ENCODE data around the gene FURIN.

DNA sequence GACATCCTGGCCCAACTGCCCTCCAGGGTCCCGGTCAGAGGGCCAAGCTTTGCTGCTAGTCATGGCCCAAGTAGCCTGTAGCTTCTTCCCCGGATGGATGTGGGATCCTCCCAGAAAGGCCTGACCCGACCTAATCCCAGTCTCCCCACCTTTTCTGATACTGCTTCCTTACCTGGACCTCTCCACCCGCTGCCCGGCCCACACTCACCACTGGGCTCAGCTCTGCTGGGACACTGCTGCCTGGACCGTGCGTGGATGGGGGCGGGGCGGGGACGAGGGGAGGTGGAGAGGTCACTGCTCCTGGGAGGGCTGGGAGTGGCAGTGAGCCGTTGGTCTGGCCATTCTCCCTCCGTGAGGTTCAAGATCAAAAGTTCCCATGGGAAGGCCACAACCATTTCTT is 40.3 kb upstream of the FURIN start:
- TF ChIP-seq, protein P1, sequence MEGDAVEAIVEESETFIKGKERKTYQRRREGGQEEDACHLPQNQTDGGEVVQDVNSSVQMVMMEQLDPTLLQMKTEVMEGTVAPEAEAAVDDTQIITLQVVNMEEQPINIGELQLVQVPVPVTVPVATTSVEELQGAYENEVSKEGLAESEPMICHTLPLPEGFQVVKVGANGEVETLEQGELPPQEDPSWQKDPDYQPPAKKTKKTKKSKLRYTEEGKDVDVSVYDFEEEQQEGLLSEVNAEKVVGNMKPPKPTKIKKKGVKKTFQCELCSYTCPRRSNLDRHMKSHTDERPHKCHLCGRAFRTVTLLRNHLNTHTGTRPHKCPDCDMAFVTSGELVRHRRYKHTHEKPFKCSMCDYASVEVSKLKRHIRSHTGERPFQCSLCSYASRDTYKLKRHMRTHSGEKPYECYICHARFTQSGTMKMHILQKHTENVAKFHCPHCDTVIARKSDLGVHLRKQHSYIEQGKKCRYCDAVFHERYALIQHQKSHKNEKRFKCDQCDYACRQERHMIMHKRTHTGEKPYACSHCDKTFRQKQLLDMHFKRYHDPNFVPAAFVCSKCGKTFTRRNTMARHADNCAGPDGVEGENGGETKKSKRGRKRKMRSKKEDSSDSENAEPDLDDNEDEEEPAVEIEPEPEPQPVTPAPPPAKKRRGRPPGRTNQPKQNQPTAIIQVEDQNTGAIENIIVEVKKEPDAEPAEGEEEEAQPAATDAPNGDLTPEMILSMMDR (IDR thresholded peaks at IDR 0.05): no peak
- TF ChIP-seq POLR2A (IDR thresholded peaks at IDR 0.05) (no peak), POLR2AphosphoS5 (IDR thresholded peaks at IDR 0.05) (no peak)

Data from breast epithelium (tissue), 3 donors.